TTC549 (cell line): ENCODE results near the gene SPATS2L.

Experiments used
- FAIRE-seq: peaks from 2 replicates; lab custom pipeline; 2012; peaks lifted over from hg19 to GRCh38; lab: Jason Lieb, UNC

SPATS2L gene

DNA sequence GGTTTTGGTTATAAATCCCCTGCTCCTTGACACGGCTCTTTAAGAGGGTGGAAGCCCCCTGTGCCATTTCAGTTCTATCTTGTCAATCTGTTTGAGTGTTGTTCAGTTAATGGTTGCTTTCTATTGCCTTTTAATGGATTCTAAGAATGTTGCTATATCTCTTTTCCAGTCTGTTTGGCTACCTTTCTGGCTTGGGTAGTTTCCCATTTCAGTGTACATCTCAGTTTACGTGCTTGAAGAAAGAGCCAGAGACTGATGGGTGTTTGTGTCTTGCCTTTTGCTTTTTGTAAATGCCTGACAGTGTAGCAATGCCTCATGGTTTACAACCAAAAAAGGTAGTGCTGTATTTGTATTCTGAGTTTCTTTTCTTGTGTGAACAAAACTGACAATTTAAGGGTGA lies 45.3 kb downstream of the SPATS2L start:
- no peak for FAIRE-seq

DNA sequence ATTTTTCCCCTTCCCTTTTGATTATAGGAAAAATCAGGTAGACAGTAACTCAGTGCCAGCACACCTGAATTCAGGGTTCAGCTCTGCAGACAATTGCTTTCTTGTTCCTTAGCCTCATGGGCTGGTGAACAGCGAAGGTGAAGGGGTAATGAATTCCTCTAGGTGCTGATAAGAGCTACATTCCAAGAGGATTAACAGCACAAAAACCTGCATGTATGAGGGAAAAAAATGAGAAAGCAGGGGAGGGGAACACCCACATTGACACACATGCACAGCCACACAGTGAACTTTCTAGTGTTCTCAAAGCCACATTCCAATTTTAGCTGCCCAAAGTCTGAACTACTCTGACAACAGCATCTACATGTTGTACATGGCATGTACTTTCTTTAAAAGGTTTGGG lies 46.1 kb downstream of the SPATS2L start:
- FAIRE-seq, result no peak

DNA sequence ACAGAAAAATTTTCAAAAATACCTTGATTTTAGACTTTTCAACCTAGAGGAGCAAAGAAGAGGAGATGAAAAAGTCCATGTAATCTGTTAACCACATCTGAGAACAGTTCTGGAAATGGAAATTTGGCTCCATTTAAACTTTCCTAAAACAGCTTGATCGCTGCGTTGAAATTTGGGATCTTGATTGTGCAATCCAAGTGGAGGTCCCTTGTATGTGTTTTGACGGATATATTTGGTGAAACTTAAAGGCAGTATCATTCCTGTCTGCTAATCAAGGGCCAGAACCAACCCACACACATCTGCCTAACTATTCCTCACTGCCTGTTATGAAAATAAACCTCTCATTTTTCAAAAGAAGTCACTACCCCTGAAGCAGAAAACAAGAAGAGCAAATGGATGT lies 46.6 kb downstream of the SPATS2L start:
- FAIRE-seq, result no peak

DNA sequence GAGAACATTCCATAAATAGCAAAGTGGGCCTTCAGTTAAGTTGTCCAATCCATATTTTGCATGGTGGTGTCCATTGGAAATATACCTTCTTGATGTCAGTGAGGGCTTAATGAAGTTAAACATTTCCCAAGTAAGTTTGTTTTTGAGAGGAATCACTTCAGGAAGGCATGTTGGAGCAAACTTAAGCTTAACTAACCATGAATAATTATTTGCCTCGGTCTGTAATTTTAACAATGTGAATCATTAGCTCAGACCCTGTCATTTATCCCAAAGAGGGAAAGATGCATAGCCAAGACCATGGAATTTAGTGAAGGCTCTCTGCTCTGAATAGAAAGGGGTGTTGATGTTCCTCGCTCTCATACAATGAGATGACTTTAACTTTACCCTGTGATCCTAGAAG lies 47.4 kb downstream of the SPATS2L start:
- FAIRE-seq, result no peak

DNA sequence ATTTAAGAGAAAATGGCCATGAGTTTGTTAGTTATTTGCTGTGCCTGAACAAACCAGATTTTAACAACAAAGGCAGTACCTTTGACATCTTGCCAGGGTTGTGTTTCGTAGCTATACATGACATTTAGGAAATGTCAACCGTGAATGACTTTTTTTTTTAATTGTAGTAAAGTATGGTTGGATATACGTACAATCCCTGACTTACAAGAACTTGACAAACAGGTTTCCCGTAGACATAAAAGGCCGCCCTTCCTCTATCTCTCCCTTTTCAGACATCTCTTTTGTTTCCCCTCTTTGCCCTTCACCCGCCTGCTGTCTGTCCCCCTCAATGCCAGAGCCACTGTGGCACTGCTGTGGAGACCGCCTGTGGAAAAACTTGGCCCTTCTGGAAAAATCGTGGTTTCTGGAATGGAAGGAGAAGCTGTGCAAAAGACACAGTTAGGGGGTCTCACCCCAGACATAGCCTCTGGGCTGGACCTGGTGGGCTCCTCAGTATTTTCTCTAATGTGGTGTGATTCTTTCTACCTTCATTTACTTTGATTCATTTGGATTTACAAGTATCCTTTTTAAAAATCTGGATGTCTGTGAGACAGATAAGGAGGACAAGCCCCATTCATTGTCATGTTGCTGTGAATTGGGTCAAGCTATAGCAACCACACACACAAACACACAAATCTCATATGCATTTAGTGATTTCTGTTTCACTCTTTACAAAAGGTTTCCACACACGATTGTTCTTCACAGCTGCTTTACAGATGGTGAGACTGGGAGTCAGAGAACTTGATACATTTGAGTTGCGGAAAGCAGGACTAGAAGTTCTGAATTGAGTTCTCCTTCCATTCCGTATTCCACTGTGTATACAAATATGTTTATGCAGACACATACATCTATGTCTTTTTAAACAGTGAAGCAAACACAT lies 48.6 kb downstream of the SPATS2L start:
- FAIRE-seq, result no peak

DNA sequence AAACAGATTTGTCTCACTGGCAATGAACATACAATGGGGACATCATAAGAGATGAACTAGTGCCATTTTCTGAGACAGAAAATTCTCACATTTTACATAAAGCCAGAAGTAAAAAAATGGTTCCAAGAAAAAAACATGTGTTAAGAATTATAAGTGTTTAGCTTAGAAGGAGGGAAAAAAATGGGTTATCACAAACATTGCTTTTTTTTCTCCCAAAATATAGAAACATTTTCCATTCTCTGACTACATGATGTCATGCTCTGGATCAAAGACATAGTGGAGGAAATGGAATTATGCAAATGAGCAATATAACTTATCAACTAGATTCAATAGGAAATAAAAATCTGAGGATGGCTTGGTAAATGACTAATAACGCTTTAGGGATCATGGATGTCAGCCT lies 49.8 kb downstream of the SPATS2L start:
- FAIRE-seq, result no peak

DNA sequence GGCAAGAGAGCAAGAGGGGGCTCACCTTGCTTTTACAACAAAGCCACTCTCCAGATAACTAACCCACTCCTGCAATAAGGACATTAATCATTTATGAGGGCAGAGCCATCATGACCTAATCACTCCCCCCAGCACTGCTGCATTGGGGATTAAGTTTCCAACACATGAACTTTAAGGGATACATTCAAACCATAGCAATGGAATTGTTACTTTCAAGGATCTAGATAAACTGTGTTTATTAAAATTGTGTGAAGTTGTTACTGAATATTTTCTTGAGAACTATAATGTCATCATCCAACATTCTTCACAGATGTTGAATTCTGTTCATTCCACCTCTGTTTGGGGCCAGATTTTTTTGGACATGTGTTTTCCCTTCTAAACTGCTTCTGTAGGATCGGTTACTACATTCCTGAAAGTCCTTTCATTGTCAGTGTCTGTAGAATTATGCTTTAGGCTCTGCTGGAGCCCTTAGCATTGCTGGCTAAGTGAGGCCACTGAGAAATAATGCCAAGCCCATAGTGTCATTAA lies 50.4 kb downstream of the SPATS2L start:
- FAIRE-seq, result no peak

DNA sequence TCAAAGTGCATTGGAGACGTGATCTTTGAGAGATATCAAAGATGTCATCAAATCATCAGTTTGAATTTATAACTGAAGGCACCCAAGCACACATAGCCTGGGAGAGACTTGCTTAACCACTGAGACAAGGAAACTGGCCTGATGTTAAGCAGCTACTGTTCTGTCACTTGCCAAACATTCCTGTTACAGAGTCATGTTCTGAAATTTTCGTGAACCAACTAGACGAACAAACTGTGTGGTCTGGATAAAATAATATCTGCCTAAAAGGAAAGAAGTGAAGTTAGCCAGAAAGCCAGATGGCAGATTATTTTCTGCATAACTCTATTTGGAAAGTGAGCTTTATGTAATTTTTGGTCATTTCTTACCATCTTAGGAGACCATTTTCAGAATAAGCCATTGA lies 51.4 kb downstream of the SPATS2L start:
- FAIRE-seq, result no peak

DNA sequence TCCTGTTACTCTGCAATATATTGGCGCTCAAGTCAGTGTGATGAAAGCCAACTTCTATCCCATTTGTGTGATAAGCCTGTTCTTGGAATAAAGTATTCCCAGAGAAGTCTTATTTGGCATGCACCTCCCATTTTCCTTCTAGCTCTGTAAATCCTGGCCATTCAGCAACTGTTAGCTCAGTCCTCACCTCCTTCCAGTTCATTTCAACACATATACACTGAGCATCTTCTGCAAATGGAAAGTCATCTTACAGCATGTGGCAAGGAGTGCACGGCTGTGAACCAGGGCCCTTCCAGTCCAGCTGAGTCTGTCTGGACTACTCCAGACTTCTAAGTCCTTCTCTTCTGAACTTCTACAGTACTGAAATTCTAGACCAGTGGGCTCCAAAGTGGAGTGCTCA lies 53.1 kb downstream of the SPATS2L start:
- FAIRE-seq, result no peak

DNA sequence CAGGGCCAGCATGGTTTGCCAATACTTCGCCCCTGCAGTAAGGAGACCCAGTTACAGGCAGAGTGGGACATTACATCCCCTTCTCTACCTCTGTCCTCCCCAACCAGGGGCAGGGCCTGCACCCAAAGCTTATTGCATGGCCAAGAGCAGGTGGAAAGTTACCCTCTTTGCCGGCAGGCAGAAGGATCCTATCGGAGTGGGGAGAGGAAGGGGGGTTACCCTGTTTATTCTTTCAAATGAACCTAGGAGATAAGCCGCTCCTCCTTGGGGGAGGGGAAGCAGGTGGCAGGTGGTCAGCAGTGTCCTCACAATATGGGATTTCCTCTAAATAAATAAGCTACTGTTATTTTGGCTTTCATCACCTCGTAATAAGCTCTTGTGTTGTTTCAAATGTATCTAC lies 53.9 kb downstream of the SPATS2L start:
- FAIRE-seq, result no peak

DNA sequence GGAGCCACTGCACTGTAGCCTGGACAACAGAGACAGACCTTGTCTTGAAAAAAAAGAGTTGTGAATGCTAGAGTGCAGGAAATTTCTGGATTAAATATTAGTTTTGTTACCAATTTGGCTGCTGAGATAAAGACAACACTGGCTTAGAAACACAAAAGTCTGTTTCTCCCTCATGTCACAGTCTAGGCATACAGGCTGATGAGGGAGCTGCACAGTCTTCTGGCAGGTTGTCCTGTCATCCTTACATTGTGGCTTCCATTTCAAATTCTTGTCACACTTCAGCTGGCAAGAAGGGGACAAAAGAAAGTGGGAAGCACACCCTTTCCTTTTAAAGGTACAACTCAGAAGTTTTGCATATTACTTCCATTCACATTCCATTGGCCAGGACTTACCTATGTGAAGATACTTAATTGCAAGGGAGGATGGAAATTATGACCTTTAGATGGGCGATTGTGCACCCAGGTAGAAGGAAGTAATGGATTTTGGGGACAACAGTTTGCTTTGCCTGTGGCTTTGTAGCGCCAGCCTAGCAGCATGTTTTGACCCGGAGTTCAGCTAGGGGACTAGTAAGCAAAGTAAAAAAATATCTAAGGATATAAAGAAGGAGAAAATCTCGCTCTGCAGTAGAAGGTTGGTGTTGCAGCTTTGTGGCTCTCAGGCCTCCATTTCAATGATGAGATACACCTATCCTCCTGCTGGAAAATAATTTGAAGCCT lies 55.9 kb downstream of the SPATS2L start:
- no peak for FAIRE-seq

DNA sequence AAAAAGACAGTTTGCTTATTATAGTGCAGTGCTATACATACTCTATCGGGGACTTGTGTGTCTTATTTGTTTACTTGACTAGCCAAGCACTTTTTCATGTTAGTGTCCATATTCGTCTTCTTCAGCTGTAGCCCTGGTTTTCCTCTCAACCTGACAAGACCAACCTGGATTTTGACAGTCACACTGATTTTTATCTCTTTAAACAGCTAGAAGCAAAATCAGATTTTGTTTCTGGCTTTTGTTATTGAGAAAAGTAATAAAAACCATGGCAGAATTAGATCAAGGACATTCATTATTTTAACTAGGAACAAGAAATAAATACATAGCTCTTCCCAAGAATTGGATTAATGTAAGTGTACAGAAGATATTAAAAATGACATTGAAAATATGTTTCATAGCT lies 56.8 kb downstream of the SPATS2L start:
- no peak for FAIRE-seq

DNA sequence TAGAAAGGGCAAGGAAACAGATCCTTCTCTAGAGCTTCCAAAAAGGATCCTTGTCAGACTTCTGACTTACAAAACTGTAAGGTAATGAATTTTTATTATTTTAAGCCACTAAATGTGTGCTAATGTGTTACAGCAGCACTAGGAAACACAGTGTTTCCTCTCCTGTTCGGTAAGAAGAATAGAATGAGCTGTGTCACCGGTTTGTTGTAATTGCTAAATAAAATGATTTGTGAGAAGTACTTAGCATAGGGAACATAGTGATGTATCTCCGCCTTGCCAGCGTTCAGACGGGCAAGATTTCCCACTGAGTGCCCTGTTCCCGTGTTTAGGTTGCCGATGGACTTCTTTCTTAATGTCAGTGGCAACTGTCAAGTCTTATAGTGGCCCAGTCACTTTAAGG lies 57.6 kb downstream of the SPATS2L start:
- no peak for FAIRE-seq

DNA sequence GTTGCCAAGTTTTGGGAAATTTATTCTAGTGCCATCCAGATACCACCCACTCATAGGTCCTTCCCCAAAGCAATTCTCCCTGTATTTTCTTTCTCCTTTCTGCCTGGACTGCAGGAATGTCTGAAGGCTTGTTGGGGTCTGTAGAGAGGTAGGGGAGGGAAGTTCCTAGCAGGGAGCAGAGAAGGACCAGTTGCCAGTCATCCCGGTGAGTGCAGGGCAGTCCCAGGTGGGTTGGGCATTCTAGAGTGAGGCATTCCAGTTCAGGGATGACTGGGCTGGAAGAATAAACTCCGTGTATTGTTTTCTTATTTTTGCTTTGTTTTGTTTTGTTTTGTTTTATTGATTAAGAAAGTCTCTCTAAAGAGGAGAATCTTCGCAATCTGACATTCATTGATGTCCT lies 58.1 kb downstream of the SPATS2L start:
- FAIRE-seq, result no peak

DNA sequence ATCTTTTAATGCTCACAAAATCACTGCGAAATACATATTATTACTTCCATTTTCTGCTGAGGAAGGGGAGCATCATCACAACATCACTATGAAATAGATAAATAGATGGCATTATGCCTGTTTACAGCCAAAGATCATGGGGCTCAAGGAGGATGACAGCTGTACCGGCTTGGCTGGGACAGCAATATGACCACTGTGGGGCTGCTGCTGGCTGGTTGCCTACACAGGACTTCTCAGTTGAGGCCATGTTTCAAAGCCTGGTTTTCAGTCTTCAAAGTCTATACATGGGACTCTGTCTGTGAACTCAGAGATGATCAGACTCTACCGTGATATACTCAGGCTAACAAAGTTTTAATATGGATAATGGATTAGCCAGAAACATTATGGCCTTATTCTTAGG lies 58.7 kb downstream of the SPATS2L start:
- FAIRE-seq, result no peak

DNA sequence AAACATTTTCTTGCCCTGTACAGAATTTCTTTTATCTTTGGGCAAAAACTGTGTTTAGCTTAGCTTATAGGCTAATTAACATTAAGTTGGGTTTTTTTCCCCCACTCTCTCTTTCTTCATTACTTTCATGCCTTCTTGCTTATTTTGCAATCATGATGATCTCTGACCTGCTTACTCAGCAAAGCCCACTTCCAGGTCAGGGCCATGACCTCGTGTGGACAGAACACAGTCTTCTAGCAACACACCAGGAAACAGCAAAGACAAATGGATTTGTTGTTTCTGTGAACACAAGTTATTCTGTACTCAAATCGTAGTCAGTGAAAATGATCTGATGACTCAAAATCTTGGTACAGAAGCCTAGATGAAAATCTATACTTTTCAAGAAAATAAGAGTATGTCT lies 60.7 kb downstream of the SPATS2L start:
- no peak for FAIRE-seq

DNA sequence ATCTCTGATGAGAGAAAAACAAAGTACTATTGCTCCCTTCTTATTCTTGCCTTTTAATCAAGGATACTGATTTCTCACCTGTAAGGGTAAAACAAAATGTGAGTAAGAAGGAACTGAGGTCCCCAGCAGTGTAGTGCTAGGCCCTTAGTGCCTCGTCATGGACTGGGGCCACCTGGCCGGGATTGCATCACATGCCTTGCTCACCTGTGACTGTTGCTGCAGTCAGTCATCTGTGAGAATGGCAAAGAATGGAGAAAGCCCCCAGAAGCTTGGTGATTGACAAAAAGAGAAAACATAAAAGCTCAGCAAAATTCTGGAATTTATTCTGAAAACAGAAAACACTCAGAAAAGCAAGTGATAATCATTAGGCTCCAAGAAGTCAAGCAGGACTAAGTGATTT lies 63.4 kb downstream of the SPATS2L start:
- FAIRE-seq, result no peak

DNA sequence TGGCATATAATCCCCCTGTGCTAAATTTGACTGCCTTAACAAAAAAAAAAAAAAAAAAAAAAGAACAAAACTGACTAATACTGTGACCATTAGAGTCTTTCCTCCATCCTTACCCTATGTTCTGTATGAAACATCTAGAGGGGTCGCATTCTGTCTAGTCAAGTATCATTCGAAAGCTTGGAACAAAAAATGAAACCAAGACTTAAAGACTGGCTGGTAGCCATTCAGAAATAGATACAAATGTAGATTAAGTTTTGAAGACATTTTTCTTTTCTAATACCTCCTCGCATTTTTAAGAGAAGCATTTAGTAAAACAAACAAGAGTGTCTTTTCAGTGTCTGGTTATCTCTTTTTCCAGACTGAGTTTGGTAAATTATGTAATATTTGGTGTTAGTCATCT lies 66.7 kb downstream of the SPATS2L start:
- no peak for FAIRE-seq

DNA sequence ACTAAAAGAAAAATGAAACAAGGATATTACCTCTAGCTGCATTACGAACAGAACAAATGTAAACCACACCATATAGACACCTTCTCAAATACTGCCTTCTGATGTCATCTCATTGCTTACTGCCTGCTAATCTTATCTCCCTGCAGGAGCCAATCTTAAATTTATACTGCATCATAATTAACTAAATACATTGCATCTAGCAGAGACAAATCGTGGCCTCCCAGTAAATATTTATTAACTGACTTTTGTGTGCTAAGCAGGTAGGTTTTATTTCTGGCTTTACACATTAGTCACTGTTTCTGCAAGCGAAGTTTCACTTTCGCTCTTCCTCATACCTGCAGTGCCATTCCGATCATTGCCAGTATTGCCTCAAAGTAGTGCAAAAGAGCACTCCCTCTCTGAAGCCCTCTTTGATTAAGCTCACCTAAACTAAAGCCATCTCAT lies 67.5 kb downstream of the SPATS2L start:
- FAIRE-seq, result no peak

DNA sequence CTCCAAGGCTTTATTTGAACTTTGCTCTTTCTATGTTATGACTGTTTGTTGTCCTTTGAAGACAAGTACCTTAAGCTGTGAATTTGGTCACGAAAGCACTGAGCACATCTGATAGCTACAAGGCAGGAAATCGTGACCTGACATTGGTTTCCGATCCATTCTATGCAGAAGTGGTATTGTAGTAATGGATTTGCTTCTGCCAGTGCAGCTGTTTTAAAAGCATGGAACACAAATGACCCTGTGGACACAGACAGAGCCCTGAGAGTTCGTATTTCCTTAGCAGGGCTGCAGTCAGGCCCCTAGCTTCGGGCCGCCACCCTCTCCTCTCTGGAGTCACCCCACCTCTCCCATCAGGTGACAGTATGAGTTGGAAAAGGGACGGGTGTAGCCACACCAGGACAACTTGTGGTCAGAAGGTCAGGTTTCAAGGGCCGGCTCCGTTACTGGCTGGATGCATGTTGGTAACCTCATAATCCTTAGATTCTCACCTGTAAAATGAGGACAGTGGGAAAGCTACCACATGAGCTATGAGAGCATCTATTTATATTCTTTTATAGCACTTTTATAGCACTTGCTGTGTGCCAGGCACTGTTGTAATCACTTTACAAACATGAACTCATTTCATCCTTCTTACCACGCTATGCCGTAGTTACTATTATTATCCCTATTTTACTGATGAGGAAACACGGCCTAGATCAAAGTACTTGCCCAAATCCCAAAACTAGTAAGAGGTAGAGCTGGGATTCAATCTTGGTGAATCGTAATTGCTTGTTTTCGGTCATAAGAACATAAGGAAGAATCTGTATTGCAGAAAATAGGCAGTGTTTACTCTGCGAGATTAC lies 70.2 kb downstream of the SPATS2L start:
- no peak for FAIRE-seq

DNA sequence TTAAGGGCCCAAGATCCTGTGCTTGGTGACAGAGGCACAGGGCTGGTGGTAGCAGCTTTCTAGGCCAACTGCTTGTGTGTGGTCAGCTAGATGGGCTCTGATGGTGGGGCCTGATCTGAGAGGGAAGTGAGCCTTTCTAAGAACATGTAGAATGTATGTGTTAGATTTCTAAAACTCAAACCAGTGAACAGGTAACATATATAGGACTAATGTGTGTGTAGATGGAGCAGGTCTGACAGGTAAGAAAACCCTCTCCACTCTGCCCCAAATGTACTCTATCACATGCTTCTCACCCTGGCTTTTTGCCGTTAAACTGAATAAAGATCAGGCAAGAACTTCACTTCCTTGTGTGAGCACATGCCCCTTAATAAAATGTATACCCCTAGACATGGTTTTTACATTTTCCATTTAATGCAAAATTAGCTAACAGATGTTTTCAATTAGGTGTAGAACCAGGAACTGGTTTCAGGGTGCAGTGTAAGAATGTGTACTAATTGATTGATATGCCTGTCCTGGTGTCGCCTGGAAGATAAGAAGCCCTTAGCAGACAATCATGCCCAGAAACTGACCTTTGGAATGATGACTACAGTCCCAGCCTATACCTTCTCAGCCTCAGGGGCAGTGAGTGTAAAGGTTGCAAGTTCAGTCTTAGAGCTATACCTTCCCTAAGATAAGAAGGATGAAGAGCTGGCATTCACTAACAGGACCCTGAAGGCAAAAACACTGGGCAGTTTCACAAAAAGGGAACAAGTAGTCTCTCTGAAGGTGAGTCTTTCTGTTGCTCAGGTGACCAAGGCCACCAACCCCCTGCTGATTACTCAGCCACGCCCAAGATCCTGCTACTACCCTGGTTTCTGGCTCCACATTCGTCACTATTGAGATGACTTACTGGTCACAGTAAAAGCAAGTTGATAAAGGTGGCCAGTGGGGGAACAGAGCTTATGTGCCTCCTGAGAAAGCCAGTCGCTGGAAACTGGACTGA lies 71.2 kb downstream of the SPATS2L start:
- FAIRE-seq, result no peak
